ENCODE data around the gene MEP1A. TPM values are rescaled to one million over a fixed set of nuclear protein-coding genes. Genes with fewer than 3 reads are reported as not detected.

Gene MEP1A
- total RNA-seq, 1 donor from 2014 or later, result under 0.01 TPM

Other genes with a start within 250 kb of the MEP1A start
- gene CYP39A1, start 140.6 kb upstream of the MEP1A start, total RNA-seq, result 3.0 TPM
- 26.1 TPM for gene SLC25A27, start 140.4 kb upstream of the MEP1A start, total RNA-seq
- gene TDRD6, start 105.5 kb upstream of the MEP1A start, total RNA-seq, result 0.74 TPM
- 1.5 TPM for gene PLA2G7, start 58.0 kb upstream of the MEP1A start, total RNA-seq
- 0.25 TPM for gene ANKRD66, start 46.5 kb upstream of the MEP1A start, total RNA-seq
- gene ADGRF5, start 128.5 kb downstream of the MEP1A start, total RNA-seq, result 7.9 TPM
- not detected for gene ADGRF1, start 248.9 kb downstream of the MEP1A start, total RNA-seq

Data from temporal lobe (tissue), 1 donor.